Neural progenitor cell (in vitro differentiated cells): Measurements from ENCODE around the gene OPCML.

Source experiments
- EZH2 ChIP-seq: fragments of 200-600 bp; sonication (generic); IDR thresholded peaks from 2 replicates; pipeline ENCODE4 v1.6.1; 2017; ENCODE audit warnings: antibody characterized with exemption, mild to moderate bottlenecking, moderate library complexity
- TF ChIP-seq, protein P1 (sequence below): fragments of 200-600 bp; sonication (generic); IDR thresholded peaks from 2 replicates; pipeline ENCODE4 v1.5.1; 2017; ENCODE audit warnings: antibody characterized with exemption, mild to moderate bottlenecking

DNA sequence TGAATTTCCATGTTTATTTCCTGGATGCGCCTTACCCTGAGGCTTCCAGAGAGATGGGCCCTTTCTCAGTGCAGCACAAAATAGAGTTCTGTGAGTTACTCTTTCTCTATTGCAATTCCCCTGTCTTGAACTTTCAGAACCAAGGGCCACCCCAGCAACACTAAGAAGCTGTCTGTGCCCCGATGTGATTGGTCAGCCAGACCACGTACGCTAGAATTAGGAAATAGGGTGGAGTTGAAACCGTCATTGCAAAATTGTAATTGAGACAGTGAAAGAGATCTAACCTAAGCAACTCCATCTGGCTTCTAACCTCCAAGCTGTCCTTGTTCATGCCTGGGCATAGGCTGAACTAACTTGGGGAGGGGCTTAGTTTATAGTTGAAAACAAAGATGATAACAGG, 981.3 kb downstream of the OPCML start:
- TF ChIP-seq, protein P1, sequence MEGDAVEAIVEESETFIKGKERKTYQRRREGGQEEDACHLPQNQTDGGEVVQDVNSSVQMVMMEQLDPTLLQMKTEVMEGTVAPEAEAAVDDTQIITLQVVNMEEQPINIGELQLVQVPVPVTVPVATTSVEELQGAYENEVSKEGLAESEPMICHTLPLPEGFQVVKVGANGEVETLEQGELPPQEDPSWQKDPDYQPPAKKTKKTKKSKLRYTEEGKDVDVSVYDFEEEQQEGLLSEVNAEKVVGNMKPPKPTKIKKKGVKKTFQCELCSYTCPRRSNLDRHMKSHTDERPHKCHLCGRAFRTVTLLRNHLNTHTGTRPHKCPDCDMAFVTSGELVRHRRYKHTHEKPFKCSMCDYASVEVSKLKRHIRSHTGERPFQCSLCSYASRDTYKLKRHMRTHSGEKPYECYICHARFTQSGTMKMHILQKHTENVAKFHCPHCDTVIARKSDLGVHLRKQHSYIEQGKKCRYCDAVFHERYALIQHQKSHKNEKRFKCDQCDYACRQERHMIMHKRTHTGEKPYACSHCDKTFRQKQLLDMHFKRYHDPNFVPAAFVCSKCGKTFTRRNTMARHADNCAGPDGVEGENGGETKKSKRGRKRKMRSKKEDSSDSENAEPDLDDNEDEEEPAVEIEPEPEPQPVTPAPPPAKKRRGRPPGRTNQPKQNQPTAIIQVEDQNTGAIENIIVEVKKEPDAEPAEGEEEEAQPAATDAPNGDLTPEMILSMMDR: no peak
- TF ChIP-seq EZH2: no peak
